Suppressor macrophage treated with lipopolysaccharide for 1 hour (primary cell): ENCODE measurements around the gene EXOC2.

Source experiments
- DNase-seq, 3 donors: peaks; one replicate each; pipeline ENCODE4 v3.0.0-alpha.2; 2020 to 2022

EXOC2 gene

DNA sequence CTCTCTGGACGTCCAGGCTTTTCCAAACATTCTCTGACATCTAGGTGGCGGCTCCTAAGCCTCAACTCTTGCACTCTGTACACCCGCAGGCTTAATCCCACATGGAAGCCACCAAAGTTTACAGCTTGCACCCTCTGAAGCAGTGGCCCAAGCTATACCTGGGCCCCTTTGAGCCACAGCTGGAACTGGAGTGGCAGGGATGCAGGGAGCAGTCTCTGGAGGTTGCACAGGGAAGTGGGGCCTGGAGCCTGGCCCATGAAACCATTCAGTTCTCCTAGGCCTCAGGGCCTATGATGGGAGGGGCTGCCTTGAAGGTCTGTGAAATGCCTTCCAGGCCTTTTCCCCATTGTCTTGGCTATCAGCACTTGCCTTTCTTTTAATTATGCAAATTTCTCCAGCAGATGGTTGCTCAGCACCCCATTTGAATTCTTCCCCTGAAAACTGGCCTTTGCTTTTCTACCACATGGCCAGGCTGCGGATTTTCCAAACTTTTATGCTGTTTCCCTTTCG lies 236.5 kb downstream of the EXOC2 start:
- DNase-seq = no peak

DNA sequence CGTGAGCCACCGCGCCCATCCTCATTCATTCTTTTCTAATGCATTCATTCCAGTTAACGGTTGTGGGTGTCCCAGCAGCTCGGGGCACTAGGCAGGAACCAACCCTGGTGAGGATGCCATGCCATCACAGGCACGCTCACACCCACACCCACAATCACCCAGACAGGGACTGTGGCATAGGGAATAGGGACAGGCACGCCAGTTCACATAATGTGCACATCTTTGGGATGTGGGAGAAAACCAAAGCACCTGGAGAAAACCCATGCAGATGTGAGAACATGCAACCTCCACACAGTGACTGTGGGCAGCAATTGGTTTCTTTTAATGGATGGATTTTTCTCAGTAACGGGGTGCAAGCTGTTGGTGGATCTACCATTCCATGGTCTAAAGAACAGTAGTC lies 237.1 kb downstream of the EXOC2 start:
- DNase-seq = no peak

DNA sequence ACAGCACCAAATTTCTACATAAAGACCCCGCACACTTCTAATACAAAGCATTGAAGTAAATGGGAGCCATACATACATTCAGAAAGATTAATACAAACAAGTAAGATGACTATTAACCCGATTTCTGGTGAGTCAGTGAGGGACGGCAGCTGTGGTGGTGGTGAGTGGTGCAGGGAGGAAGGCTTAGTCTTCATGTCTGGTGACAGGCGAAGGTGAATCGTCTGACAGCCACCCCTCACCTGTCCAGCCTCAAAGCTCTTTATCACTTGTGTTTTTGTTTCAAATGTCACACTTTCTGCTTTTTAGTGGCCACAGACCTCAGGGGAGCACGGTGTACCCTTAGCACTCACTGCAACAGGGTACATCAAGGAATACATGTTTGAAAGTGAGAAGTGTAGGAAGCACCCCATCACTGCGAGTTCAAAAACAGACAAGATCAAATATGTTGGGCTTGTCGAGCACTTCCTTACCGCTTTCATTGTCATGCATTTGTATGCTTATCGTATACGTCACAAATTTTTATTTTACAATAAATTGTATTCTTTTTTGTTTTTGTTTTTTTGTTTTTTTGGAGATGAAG lies 237.8 kb downstream of the EXOC2 start:
- no peak for DNase-seq

DNA sequence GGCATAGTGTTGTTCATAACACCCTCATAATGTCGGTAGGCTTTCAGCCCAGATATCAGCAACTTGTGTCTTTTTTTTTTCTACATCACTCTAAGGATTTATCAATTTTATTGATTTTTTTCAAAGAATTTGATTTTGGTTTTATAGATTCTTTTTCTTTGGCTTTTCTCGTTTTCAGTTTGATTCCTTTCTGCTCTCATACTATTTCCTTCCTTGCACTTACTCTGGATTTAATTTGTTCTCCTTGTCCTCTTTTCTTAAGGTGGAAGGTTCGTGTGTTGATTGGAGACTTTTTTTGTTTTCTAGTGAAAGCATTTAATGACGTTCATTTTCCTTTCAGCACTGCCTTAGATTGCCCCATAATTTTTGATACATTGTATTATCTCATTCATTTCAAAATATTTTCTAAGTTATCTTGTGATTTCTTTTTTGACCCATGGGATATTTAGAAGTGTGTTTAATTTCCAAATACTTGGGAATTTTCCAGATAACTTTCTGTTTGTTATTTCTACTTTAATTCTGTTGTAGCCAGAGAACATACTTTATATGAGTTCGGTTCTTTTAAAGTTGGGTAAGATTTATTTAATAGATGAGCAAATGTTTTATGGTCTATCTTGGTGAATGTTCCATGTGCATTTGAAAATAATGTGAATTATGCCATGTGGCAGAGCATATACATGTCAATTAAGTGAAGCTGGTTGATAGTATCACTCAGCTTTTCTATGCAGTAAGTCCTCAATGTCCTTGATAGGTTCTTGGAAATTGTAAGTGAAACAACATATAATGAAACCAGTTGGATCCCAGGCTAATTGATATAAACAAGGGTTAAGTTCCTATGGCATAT lies 238.6 kb downstream of the EXOC2 start:
- DNase-seq = no peak

DNA sequence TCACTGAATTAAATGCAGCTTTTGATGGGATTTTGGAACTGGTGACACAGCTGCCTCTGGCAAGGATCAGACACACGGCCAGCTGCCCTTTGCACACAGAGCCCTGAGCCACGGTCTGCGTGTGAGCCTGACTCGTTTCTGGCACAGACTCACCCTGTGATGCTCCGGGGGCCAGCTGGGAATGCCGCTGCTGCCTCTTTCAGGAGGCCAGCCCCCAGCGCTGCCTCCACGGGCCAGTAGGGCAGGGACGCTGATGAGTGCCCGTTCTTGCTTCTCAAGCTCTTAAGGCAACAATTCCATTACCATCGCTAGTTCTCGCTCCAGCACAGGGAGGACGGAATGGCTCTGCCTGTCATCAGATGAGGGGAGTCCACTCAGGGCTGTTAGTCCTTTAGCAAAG lies 239.8 kb downstream of the EXOC2 start:
- DNase-seq = no peak

DNA sequence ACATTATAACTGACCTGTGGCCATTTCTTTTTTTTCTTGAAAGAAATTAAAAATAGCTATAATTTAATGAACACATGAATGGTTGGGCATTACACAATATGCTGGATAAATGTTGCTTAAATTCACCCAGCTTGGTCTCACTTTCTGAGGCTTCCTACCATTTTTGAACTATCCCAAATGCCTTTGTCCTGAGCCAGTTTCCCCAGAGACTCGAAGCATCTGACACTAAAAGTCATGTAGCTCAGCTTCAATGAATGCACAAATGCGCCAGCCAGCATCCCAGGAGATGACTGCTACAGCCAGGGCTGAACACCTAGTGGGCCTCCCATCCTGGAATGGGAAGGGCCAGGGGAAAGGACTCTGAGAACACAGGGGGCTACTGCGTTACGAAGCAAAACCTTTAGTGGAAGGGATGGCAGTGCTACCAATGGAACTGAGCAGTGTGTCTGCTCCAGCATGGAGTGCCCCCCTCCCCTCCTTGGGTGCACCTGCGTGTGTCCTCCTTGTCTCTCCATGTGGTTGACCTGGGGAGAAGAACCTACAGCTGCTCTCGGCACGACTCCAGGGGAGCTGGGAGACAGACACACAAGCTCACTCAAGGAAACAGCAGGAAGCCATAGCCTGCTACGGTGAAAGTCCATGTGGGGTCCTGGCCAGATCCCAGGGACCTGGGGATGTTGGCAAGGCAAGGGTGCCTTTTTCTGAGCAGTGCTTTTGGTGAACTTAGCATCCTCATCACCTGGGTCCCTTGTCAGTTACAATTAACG lies 240.5 kb downstream of the EXOC2 start:
- DNase-seq = no peak

DNA sequence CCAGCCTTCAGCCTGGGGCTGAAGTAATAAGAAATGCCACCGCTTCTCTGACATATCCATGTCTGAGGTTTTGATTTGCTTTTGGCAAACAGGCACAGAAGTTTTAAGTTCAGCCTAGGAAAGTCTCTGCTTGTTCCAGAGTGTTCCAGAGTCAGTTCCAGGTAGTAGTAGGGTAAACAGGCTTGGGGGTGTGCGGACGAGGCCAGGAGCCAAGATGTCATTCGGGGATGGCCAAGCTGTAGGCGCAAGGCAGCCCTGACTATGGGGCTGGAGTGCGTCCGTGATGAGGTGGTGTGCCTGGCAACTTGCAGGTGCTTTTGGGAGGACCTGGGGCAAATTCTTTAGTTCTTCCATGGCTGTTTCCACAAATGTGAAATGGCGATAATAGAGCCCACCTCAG lies 241.1 kb downstream of the EXOC2 start:
- no peak for DNase-seq

DNA sequence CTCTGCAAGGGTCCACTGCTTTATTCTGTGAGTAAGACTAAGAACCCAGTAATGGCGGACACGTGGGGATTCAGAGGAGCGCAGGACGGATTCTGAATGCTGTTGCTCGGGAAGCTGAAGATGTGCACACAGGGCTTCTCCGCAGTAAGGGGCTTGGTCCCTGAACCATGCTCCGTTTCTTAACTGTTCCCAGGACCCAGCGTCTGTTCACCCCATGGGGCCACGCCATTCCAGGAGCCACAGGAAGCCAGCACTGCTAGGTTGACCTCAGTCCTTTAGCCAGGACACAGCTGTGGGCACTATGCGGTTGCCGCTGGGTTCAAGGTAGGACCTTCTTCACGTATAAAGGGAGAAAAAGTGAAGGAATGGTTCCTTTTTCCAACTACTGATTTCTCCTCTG lies 241.6 kb downstream of the EXOC2 start:
- DNase-seq = no peak

DNA sequence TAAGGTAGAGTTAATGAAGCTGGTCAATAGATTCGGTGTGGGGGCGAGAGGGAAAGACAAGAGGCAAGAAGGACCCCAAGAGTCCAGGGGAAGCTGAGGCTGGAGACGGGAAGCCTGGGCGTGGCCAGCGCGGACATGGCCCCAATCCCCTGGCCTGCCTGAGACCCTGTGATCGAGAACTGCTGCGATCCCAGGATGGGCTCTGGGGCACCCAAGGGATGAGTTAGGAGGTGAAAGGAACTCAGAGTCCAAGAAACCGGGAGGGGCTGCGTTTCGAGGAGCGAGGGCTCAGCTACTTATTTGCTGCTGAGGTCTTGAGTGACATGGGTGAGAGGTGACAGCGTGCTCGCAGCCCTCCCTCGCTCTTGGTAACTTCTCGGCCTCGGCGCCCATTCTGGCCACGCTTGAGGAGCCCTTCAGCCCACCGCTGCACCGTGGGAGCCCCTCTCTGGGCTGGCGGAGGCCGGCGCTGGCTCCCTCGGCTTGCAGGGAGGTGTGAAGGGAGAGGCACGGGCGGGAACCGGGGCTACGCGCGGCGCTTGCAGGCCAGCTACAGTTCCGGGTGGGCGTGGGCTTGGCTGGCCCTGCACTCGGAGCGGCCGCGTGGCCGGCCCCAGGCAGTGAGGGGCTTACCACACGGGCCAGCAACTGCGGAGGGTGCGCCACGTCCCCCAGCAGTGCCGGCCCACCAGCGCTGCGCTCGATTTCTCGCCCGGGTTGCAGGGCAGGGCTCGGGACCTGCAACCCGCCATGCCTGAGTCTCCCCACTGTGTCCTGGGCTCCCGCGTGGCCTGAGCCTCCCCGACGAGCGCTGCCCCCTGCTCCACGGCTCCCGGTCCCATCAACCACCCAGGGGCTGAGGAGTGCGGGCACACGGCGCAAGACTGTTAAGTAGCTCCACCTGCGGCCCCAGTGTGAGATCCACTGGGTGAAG lies 243.2 kb downstream of the EXOC2 start:
- no peak for DNase-seq

DNA sequence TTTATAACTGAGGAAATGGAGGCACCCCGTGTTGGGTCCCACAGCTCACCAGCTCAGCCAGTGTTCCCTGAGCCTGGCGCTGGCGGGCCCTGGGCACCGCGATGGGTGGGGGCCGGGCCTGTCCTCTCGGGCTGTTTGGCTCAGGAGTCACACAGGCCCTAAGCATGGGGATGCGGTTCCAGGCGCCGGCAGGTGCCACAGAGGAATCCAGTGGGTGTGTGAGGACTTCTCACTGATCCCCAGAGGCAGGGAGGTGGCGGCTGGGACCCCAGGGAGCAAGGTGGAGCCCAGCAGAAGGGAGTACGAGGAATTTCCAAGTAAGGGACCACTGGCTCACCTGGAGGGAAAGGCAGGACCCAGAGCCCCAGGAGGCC lies 243.9 kb downstream of the EXOC2 start:
- DNase-seq = no peak

DNA sequence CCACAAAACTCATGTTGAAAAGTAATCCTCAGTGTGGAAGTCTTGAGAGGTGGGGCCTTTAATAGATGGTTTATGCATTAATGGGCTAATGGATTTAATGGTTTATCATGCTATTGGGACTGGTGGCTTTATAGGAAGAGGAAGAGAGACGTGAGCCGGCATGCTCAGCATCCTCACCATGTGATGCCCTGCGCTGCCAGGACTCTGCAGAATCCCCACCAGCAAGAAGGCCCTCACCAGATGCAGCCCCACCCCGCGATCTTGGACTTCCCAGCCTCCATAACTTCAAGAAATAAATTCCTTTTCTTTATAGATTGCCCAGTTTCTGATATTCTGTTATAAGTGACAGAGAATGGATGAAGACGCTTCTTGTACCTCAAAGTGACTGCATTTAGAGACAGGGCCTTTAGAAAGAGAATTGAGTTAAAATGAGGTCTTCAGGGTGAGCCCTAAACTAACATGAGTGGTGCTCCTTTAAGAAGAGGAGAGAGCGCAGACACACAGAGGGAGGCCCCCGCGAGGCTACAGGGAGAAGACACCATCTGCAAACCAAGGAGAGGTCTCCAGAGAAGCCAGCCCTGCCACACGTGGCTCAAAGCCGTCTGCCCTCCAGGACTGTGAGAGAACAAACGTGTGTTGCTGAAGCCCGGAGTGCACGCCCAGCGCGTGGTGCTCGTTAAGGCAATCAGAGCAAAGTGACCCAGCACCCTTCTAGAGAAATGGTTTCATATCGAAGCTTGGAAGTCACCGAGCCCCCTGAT lies 244.5 kb downstream of the EXOC2 start:
- no peak for DNase-seq

DNA sequence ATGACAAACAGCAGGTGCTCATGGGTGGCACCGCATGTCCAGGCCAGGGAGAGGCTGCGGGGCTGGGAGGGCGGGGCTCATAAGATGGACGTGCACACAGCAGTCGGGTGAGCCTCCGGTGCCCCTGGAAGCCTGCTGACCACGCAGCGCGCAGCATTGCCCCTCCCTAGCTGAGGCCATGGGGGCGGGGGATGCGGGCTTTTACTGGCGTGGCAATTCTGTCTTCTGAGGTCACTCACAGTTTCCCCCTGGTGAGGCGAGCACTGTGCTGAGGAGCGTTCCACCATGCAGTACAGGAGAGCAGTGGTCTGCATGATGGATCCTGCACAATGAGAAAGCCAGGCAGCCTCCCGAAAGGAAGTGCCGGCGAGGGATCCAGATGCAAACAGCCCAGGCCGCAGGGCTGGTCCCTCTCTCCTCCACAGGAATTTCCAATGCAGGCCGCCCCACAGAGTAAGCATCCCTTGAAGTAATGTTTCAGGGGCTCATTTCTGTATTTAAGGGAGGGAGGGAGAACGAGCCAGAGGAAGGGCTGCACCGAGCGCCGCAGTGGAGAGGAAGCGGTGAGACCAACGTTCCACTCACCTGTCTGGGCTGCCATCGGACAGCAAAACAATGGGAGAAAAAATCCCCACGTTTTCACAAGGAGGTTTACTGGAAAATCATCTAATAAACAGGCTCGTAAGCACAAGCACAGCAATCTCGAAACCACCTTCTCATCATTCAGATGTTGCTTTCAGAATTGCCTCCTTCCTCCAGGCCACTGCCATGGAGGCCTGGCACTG lies 245.4 kb downstream of the EXOC2 start:
- DNase-seq = no peak

DNA sequence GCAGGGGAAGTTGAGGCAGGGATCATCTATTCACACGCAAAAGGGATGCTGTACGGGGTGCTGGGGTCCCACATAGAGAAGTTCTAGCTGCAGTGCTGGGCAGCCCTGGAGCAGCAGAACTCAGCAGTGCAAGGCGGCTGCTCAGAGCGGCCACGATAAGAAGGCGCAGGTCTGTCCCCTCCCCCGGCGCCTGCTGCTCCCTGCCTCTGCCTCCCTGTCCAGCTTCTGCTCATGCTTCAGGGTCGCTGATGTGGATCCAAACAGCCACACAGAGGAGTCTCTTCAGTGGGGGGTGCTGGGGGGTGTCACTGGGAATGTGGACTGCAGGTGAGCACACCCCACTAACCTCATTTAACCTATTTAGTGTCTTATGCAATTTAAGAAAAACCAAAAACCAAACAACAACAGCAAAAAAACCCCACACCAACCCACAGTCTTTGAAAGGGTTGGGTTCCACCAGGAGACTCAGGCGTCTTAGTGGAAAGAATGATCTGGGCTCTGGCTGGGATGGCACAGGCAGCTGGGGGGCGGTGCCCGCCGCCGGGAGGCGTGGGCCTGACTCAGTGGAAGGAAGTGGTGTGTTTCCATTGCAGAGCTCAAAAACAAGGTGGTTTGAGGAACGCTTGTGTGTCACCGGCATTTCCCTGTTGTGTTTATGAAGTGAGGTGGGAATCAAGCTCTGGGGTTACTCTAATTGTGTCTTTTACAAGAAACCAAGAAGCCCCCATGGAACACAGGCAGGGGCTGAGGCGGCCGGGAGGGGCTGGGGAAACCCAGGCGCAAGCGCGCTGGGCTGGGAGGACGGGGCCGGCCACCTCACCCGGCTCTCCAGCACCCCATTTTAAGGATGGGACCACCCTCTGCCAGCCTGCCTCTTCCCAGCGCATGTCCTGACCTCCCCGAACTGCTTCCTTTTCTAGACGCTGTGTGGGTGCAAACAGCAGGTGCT lies 246.2 kb downstream of the EXOC2 start:
- DNase-seq = peak; percentile 55 to 81 (median 69)

DNA sequence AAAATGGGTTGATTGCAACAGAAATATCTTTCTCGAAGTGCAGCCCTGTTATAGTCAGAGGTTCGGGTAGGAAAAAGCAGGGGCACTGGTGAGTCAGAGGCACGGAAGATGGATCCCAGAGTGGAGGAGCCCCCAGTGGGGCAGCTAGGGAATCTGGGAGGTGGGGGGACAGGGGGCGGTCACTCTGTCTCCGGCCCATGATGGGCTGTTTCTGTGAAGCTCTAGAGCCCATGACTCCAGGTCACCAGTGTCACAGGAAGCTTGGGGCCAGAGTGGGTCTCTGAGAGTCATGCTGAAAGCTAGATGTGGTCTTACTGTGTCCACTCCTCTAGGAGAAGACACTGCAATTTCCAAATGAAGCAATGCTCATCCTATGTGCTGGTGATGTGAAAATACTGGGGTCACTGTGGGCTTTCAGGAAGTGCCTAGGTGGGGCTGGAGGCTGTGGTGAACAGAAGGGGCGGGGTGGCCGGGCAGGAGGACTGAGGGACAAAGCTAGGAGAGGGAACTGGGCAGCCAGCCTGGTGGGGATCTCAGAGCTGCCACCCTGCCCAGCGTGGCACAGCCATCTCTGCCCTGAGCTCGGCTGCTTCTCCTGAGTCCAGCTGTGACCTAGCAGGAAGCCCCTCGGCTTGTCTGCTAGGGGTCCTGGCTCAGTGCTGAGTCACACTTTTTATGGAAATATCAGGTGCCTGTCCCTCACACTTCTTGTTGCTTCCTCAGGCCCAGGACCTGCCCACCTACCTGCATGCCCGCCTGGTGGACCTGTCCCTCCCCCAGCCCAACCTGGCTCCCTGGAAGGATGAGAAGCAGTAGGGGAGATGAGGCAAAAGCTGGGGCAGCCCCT lies 247.1 kb downstream of the EXOC2 start:
- DNase-seq = peak in 1 of 3 donors; percentile 8

DNA sequence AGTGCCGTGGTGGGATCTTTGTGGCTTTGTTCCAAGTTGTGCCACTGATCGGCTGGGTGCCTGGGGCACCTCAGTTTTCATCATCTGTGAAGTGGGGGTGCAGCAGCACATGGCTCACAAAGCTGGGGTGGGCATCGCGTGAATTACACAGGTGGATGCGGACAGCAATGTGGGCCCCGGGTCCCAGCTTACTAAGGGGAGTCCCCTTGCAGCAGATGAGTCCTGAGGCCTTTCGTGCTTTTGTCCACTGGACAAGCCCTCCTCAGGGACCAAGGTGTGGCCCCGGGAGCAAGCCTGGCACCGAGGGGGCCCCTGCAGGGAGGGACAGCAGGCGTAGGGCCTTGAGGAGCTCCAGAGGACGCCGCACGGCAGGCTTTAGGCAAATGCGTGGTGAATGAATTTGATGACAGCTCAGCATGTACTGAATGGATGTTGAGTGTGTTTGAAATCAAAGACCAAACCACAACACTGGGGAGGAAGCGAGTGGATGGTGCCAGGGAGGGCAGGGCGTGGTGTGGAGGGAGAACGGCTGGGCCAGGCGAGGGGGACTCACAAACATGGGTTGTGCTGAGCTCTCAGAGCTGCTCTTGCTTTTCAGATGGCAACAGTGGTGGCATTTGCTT lies 248.2 kb downstream of the EXOC2 start:
- no peak for DNase-seq

DNA sequence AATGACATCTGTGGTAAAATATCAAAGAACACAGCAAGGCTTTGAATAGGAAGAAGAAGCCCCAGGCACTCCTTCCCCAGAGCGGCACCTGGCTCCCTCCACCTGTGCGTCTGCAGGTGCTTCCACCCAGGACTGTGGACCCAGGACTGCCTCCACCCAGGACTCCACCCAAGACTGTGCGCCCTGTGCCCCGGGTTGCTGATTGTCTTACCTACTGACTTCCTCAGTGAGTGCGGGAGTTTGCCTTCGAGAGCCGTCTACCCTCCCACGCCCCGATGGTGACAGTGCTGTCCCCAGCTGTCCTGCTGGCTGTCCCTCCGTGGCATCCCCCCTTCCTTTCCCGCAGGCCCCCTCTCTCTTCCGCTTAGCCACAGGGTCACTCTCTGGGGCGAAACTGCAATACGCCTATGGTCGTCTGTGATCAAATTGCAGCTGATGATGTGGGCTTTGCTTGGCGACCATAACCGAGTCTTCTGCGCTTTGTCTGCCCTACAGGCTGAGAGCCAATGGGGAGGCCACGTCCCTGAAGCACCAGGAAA lies 249.2 kb downstream of the EXOC2 start:
- DNase-seq = no peak

DNA sequence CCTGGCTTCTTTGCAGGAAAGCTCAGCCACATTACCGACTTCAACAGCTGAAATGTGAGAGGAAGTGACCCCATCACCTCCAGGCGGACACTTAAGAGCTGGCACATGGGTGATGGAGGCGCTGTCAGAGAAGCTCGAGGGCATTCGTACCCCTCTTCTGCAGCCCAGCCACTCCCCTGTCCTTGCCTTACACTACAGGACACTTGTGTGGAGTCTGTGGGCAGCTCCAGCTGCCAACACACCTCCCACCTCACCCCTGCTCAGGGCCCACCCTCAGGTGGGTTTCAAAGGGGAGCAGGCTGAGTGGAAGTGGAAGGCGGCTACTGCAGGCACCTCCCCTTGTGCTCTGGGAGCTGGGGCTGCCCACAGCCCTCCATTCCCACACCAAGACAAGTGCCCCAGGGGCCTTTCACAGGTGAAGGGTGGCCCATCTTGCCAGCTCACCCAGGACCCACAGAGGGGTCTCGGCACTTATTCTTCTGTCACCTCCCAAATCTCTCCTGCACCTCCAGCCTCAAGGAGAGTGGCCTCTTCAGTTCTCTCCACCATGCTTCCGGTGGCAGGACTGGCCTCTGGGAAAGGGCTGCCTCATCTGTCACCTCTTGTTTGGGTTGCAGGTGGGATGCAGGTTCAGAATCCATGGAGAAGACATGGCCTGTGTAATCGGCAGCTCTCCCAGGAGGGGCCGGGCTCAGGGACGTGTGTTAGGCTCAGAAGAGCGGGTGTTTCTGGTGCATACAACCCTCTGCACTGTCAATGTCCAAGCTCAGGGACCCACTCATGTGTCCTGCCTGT lies 251.6 kb downstream of the EXOC2 start:
- DNase-seq = no peak
